GM18526 (cell line): ENCODE results near the gene FOSL1.

Experiments
- POLR2A ChIP-seq: IDR thresholded peaks from 3 replicates; pipeline ENCODE4 v1.6.1; 2011; ENCODE audit not compliant: insufficient read length; ENCODE audit errors: extremely low read depth

Gene FOSL1

GRCh38 chr11:65849771-65850216 lies 50.4 kb downstream of the FOSL1 start:
- no peak for TF ChIP-seq POLR2A

GRCh38 chr11:65849366-65849765 lies 50.8 kb downstream of the FOSL1 start:
- no peak for TF ChIP-seq POLR2A

- TF ChIP-seq POLR2A, result no peak
Observed at GRCh38 chr11:65847746-65848145, 52.4 kb downstream of the FOSL1 start.

GRCh38 chr11:65844231-65844872 lies 55.8 kb downstream of the FOSL1 start:
- TF ChIP-seq POLR2A, result no peak

GRCh38 chr11:65843811-65844210 lies 56.4 kb downstream of the FOSL1 start:
- no peak for TF ChIP-seq POLR2A

- no peak for TF ChIP-seq POLR2A
Observed at GRCh38 chr11:65842144-65842543, 58.0 kb downstream of the FOSL1 start.
